PC-9 (cell line): ENCODE measurements around the gene HMGA1. TPM values are rescaled to one million over a fixed set of nuclear protein-coding genes. Genes with fewer than 3 reads are reported as not detected.

Experiments used
- BruUV-seq: library from RNA; stranded (reverse); fragments of 400-500 nt; replicated peaks from 2 replicates; lab custom pipeline; 2021; lab: Mats Ljungman, UMichigan
- CTCF ChIA-PET: fragments of 300-600 bp; sonication (Branson Sonifier 250); formaldehyde crosslinking; loops from one replicate; lab custom pipeline; 2022; ENCODE audit warnings: antibody characterized with exemption; lab: Charles Lee
- POLR2A ChIA-PET: fragments of 300-600 bp; sonication (Branson Sonifier 250); formaldehyde crosslinking; loops from one replicate; lab custom pipeline; 2022; ENCODE audit warnings: antibody characterized with exemption; ENCODE audit not compliant: unreplicated experiment; lab: Charles Lee
- DNase-seq, 2 experiments: peaks; one replicate each; pipeline versions ENCODE4 v3.0.0 to v3.0.0-alpha.2; 2015 to 2022; ENCODE audit warnings: mixed read lengths in 1 of 2
- H2AFZ ChIP-seq: fragments of 200-600 bp; sonication (generic); 2 replicates; pipeline ENCODE4 v1.8.1; 2017; ENCODE audit warnings: antibody characterized with exemption
- H3F3A ChIP-seq: fragments of 200-600 bp; sonication (generic); 2 replicates; pipeline ENCODE4 v1.8.1; 2017; ENCODE audit warnings: antibody characterized with exemption, mild to moderate bottlenecking, low read depth; ENCODE audit not compliant: insufficient read depth
- H3K27ac ChIP-seq: fragments of 200-600 bp; sonication (generic); 2 replicates; pipeline ENCODE4 v1.6.1; 2016; ENCODE audit warnings: mixed run types
- H3K27me3 ChIP-seq: fragments of 200-600 bp; sonication (generic); 2 replicates; pipeline ENCODE4 v1.6.1; 2016; ENCODE audit warnings: low read depth, mixed run types; ENCODE audit not compliant: insufficient read depth
- H3K36me3 ChIP-seq: fragments of 200-600 bp; sonication (generic); 2 replicates; pipeline ENCODE4 v1.6.1; 2016; ENCODE audit warnings: low read depth, mixed run types
- H3K4me1 ChIP-seq: fragments of 200-600 bp; sonication (generic); replicated peaks from 2 replicates; pipeline ENCODE4 v1.6.1; 2016; ENCODE audit warnings: mixed run types; ENCODE audit not compliant: insufficient read depth
- H3K4me2 ChIP-seq: fragments of 200-600 bp; sonication (generic); 2 replicates; pipeline ENCODE4 v1.6.1; 2017; ENCODE audit warnings: mixed run types
- H3K4me3 ChIP-seq: fragments of 200-600 bp; sonication (generic); 2 replicates; pipeline ENCODE4 v1.6.1; 2016; ENCODE audit warnings: mixed run types
- H3K79me2 ChIP-seq: fragments of 200-600 bp; sonication (generic); 2 replicates; pipeline ENCODE4 v1.6.1; 2017; ENCODE audit warnings: low read depth, mixed run types
- H3K9me2 ChIP-seq: fragments of 200-600 bp; sonication (generic); 2 replicates; pipeline ENCODE4 v1.8.1; 2017; ENCODE audit warnings: mild to moderate bottlenecking; ENCODE audit not compliant: insufficient read depth
- H3K9me3 ChIP-seq: fragments of 200-600 bp; sonication (generic); 2 replicates; pipeline ENCODE4 v1.8.1; 2016; ENCODE audit warnings: low read depth; ENCODE audit not compliant: insufficient read depth
- H4K20me1 ChIP-seq: fragments of 200-600 bp; sonication (generic); 2 replicates; pipeline ENCODE4 v1.8.1; 2017; ENCODE audit not compliant: insufficient read depth
- EZH2 ChIP-seq: fragments of 200-600 bp; sonication (generic); IDR thresholded peaks from 2 replicates; pipeline ENCODE4 v1.8.0; 2017; ENCODE audit warnings: antibody characterized with exemption, low read depth
- intact Hi-C: fragments of 100-400 bp; cut with micrococcal nuclease; formaldehyde crosslinking; loops from one replicate; pipeline ENCODE4 v1.10.0; 2022; ENCODE audit not compliant: unreplicated experiment
- total RNA-seq: library from RNA; stranded (reverse); gene quantifications from 2 replicates; pipeline ENCODE4 v1.2.3, GENCODE V29; 2021
- TF ChIP-seq, protein P1 (sequence below): fragments of 200-600 bp; sonication (generic); conservative IDR thresholded peaks from 2 replicates; pipeline ENCODE4 v1.6.1; 2017; ENCODE audit warnings: mixed run types, antibody characterized with exemption, mild to moderate bottlenecking, moderate library complexity

The HMGA1 gene
- total RNA-seq, 1 experiment from 2014 or later = 1,951 TPM

DNA sequence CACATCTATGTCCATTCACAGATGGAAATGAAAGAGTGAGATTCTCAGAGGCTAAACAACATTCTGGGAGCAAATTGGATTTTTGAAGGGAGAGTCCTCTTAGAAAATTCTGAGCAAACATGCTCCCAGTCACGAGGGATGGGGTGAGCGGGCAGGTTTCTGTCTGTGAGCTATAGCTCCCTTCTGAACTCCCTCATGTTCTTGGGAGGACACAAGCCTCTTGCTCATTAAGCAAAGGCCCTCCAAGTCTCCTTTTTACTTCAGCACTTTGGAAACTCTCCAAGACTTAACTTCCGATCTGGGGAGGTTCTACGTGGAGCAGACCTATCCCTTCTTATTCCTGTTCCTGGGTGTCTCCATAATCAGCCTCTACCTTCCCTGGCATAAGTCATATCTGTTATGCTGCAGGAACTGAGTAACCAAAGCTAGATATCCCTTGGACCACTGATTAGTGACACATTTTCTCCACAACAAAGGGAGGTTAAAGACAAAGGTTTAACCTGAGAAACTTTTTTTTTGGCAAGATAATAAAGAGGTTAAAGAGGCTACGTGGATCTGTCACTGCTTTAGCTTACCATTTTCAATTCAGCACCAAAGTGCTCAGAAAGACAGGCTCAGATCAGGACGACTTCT is 45.1 kb downstream of the HMGA1 start:
- H3K4me1 ChIP-seq = peaks cover 5% of the 10 kb centered on the region
- CTCF ChIA-PET = no interaction called here
- H3K79me2 ChIP-seq = no peaks in the 10 kb centered on the region
- H2AFZ ChIP-seq = no peak overlapping the region
- H4K20me1 ChIP-seq = no peaks in the 10 kb centered on the region
- H3K27me3 ChIP-seq = no peaks in the 10 kb centered on the region
- H3K36me3 ChIP-seq = peaks cover 4% of the 10 kb centered on the region
- POLR2A ChIA-PET = no interaction called here
- no TSS peak for BruUV-seq
- TF ChIP-seq, protein P1, sequence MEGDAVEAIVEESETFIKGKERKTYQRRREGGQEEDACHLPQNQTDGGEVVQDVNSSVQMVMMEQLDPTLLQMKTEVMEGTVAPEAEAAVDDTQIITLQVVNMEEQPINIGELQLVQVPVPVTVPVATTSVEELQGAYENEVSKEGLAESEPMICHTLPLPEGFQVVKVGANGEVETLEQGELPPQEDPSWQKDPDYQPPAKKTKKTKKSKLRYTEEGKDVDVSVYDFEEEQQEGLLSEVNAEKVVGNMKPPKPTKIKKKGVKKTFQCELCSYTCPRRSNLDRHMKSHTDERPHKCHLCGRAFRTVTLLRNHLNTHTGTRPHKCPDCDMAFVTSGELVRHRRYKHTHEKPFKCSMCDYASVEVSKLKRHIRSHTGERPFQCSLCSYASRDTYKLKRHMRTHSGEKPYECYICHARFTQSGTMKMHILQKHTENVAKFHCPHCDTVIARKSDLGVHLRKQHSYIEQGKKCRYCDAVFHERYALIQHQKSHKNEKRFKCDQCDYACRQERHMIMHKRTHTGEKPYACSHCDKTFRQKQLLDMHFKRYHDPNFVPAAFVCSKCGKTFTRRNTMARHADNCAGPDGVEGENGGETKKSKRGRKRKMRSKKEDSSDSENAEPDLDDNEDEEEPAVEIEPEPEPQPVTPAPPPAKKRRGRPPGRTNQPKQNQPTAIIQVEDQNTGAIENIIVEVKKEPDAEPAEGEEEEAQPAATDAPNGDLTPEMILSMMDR = no peak
- H3F3A ChIP-seq = peaks cover 5% of the 10 kb centered on the region; the same call in 1 of the 2 replicates
- no peak overlapping the region for H3K4me2 ChIP-seq
- DNase-seq = no peak
- H3K9me2 ChIP-seq = no peaks in the 10 kb centered on the region
- no peak overlapping the region for H3K27ac ChIP-seq
- no peaks in the 10 kb centered on the region for H3K9me3 ChIP-seq
- no peak overlapping the region for H3K4me3 ChIP-seq
- intact Hi-C loops = no loop called here

DNA sequence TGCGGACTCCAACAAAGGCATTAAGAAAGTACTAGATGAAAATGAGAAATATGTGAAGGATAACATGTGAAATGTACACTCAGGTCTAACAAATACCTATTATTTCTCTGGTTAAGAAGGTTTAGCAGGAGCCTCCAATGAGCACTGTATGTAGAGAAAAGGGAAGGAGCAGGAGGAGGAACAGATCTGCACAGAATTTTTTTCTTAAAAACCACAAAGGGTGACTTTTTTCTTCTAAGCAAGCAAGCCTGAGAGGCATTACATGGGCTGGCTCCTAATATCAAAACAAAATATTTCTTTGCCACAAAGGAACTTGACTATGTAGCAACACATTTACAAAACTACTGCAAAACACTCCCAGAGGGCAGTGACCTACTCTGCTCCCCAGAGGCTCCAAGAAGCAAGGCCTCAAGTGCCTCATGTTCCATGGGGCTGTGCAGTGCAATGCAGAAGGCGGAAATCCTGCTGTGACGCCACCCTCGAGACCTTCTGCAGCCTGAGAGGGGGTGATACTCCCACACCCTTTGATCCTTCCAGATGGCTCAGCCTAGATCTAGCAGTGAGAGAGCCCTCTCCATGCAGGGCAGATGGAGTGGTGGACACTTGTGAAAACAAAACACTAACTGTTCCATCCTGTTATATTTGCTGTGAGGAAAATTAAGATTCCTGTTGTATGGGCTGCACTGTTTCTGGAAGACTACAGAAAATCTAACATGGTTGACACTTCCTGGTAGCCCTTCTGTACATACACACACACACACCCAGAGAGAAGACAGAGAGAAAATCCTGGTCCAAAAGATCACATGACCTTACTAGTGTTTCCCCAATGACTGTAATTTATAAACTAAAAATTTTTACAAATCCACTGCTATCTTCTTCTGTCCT is 48.1 kb downstream of the HMGA1 start:
- Histone ChIP-seq H3K9me3 (no peaks in the 10 kb centered on the region), H3K4me3 (no peak overlapping the region), H3K27ac (no peak overlapping the region; the same call in 1 of the 2 replicates), H2AFZ (no peak overlapping the region), H4K20me1 (no peaks in the 10 kb centered on the region), H3K9me2 (no peaks in the 10 kb centered on the region), H3F3A (peaks cover 5% of the 10 kb centered on the region; the same call in 1 of the 2 replicates), H3K27me3 (no peaks in the 10 kb centered on the region), H3K36me3 (no peaks in the 10 kb centered on the region; the same call in none of the 2 replicates), H3K4me1 (no peaks in the 10 kb centered on the region), H3K79me2 (no peaks in the 10 kb centered on the region; the same call in 1 of the 2 replicates), H3K4me2 (no peak overlapping the region)
- no TSS peak for BruUV-seq
- TF ChIP-seq, protein P1 = no peak
- no peak for TF ChIP-seq EZH2
- intact Hi-C loops = no loop called here
- ChIA-PET POLR2A (no interaction called here), CTCF (no interaction called here)
- no peak for DNase-seq

DNA sequence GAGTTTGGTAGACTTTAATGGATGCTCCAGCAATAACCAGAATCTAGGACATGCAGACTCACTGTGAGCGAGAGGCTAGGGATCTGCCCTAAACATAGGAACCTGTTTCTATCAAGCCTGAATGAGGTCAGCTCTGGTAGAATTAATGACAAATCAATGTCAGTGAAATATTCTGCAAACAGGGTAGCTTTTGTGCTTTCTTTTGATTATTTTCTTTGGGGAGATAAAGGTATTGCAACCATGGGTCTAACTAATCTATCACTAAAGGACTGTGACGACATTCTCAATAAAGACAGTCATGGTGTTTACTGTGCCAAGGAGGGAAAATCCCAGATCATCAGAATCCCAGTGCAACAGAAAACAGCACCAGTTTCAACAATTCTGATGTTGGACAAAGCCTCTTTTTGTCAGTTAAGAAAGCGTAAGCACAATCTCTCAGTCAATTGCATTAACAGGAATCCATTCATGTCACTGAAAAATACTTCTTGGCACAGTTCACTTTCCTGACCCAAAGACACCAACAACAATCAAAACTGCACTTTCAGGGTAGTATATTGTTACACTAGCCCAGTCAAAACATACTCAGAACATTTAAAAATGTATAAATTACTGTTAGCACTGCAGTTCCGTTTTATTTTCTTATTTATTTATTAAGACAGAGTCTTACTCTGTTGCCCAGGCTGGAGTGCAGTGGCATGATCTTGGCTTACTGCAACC is 48.9 kb downstream of the HMGA1 start:
- intact Hi-C loops = no loop called here
- H3K79me2 ChIP-seq = no peaks in the 10 kb centered on the region; the same call in 1 of the 2 replicates
- no peak overlapping the region for H3K4me3 ChIP-seq
- CTCF ChIA-PET = no interaction called here
- no peaks in the 10 kb centered on the region for H4K20me1 ChIP-seq
- no peak overlapping the region for H3K27ac ChIP-seq
- no peaks in the 10 kb centered on the region for H3K9me3 ChIP-seq
- no peak overlapping the region for H2AFZ ChIP-seq
- no peak for DNase-seq
- BruUV-seq = no TSS peak
- no peaks in the 10 kb centered on the region for H3K4me1 ChIP-seq
- peaks cover 5% of the 10 kb centered on the region; the same call in 1 of the 2 replicates for H3F3A ChIP-seq
- no peaks in the 10 kb centered on the region; the same call in none of the 2 replicates for H3K36me3 ChIP-seq
- POLR2A ChIA-PET = no interaction called here
- H3K4me2 ChIP-seq = no peak overlapping the region
- H3K27me3 ChIP-seq = no peaks in the 10 kb centered on the region
- H3K9me2 ChIP-seq = no peaks in the 10 kb centered on the region
- no peak for TF ChIP-seq EZH2
- TF ChIP-seq, protein P1 = no peak
